Right atrium auricular region (tissue), 2 donors: ENCODE measurements around the gene MLN. TPM values are rescaled to one million over a fixed set of nuclear protein-coding genes. Genes with fewer than 3 reads are reported as not detected.

ENCODE experiments used
- DNase-seq: peaks from one replicate; pipeline ENCODE4 v3.0.0-alpha.2; 2019; ENCODE audit warnings: low spot score
- H3K27ac ChIP-seq, 2 donors: fragments of 200-600 bp; sonication (generic); 1 replicate in 1 of 2; 2 replicates in 1 of 2; pipeline ENCODE4 v1.5.1; 2016 to 2019
- H3K27me3 ChIP-seq, 2 donors: fragments of 200-600 bp; sonication (generic); one replicate each; pipeline versions ENCODE4 v1.5.1 to v1.6.0; 2017 to 2019
- H3K36me3 ChIP-seq: fragments of 200-600 bp; sonication (generic); one replicate; pipeline ENCODE4 v1.5.1; 2016
- H3K4me1 ChIP-seq, 2 donors: fragments of 200-600 bp; sonication (generic); one replicate each; pipeline versions ENCODE4 v1.5.1 to v1.6.0; 2017 to 2019
- H3K4me3 ChIP-seq, 2 donors: fragments of 200-600 bp; sonication (generic); 1 replicate in 1 of 2; 2 replicates in 1 of 2; pipeline ENCODE4 v1.5.1; 2017 to 2019; ENCODE audit warnings: mild to moderate bottlenecking in 1 of 2, moderate library complexity in 1 of 2
- H3K9me3 ChIP-seq, 2 donors: fragments of 200-600 bp; sonication (generic); one replicate each; pipeline ENCODE4 v1.5.1; 2019
- CTCF ChIP-seq, 2 donors: fragments of 200-600 bp; sonication (generic); IDR thresholded peaks; one replicate each; pipeline ENCODE4 v1.5.1; 2019; ENCODE audit warnings: antibody characterized with exemption in 2 of 2
- total RNA-seq, 2 donors: library from RNA; depleted of rRNA; stranded (reverse); fragments of >200 nt; gene quantifications; one replicate each; pipeline ENCODE4 v1.1.0, GENCODE V29; 2016

MLN gene
- total RNA-seq, 2 donors from 2014 or later, result not detected

DNA sequence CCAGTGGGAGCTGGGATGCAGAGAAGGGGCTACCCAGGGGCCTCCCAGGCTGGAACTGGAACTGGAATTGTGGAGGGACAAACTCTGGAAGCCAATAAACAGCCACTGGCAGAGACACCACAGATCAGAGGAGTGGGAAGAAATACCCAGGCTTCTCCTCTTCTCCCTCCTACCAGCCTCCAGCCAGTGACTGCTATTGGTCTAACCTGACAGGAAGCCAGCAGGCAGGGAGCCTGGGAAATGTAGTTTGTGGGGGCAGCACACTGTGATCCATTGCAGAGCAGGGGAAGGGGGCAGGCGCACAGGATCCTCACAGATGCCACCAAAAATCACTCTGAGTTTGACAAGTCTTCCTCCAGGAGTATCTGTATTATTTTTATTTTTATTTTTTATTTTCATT, 12.1 kb upstream of the MLN start:
- no peak overlapping the region for H3K27ac ChIP-seq
- no peak overlapping the region for H3K4me3 ChIP-seq
- DNase-seq, result no peak
- H3K9me3 ChIP-seq, result no peaks in the 10 kb centered on the region
- no peaks in the 10 kb centered on the region for H3K36me3 ChIP-seq
- no peaks in the 10 kb centered on the region for H3K4me1 ChIP-seq
- H3K27me3 ChIP-seq, result no peaks in the 10 kb centered on the region
- no peak for TF ChIP-seq CTCF (IDR thresholded peaks at IDR 0.05)

DNA sequence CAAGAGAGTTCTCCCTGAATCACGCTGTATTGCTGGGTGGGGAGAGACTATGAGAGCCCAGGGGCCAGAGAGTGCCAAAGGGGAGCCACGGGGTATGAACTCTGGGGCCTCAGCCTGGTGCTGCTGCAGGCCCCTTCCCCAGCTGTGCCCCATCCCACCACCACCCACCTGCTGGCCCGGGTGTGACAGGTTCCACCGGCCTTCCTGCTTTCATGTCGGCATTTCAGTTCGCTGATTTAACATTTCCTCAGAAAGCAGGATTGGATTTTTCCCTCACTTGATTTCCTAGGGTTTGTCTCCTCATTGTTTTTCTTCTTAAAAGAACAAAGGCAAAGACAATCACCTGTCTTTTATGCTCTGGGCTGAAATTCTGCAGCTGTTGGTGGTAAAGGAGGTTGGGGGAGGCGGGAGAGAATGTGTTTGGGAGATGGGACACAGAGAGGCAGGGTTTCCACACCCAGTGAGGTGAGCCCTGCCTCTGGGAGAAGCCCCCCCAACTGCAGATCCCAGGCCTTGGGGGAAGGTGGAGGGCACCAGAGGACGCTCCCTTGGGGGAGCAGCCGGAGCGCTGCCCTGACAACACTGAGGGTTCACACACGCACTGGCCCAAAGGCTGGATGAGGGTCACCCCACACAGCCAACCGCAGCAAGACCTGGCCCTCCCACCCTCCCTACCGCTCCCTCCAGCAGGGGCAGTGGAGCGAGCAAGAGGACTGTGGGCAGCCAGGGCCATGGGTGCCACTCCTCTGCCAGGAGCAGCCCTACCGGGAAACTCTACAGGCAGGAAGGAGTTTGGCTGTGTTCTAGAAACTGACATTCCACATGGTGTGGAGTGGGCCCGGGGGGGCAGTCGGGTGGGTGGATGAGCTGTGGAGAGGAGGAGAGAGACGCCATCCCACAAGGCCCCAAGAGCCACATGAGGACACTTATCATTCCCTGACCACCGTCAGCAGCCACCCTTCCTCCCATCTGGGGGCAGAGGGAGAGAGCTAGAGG, 10.5 kb upstream of the MLN start:
- H3K9me3 ChIP-seq, result no peaks in the 10 kb centered on the region
- no peak for DNase-seq
- H3K27ac ChIP-seq, result no peak overlapping the region
- no peaks in the 10 kb centered on the region for H3K4me1 ChIP-seq
- H3K27me3 ChIP-seq, result no peaks in the 10 kb centered on the region
- no peak for TF ChIP-seq CTCF (IDR thresholded peaks at IDR 0.05)
- H3K36me3 ChIP-seq, result no peaks in the 10 kb centered on the region
- H3K4me3 ChIP-seq, result no peak overlapping the region

GRCh38 chr6:33813246-33813904, 9.6 kb upstream of the MLN start:
- DNase-seq, result no peak
- Histone ChIP-seq H3K4me3 (no peak overlapping the region), H3K9me3 (no peaks in the 10 kb centered on the region), H3K27ac (no peak overlapping the region), H3K27me3 (no peaks in the 10 kb centered on the region), H3K4me1 (no peaks in the 10 kb centered on the region), H3K36me3 (no peaks in the 10 kb centered on the region)
- TF ChIP-seq CTCF (IDR thresholded peaks at IDR 0.05), result no peak

GRCh38 chr6:33812669-33813068, 8.9 kb upstream of the MLN start:
- TF ChIP-seq CTCF (IDR thresholded peaks at IDR 0.05), result peak in 1 of 2 donors; percentile 50
- Histone ChIP-seq H3K27me3 (no peaks in the 10 kb centered on the region), H3K36me3 (no peaks in the 10 kb centered on the region)

GRCh38 chr6:33809594-33809993, 5.8 kb upstream of the MLN start:
- Histone ChIP-seq H3K9me3 (no peaks in the 10 kb centered on the region), H3K4me3 (no peak overlapping the region), H3K4me1 (no peaks in the 10 kb centered on the region), H3K27me3 (no peaks in the 10 kb centered on the region), H3K36me3 (no peaks in the 10 kb centered on the region), H3K27ac (no peak overlapping the region)
- no peak for TF ChIP-seq CTCF (IDR thresholded peaks at IDR 0.05)
- no peak for DNase-seq

More at GRCh38 chr6:33812669-33813068, 8.9 kb upstream of the MLN start:
- Histone ChIP-seq H3K9me3 (no peaks in the 10 kb centered on the region), H3K4me3 (no peak overlapping the region), H3K4me1 (no peaks in the 10 kb centered on the region), H3K27ac (no peak overlapping the region)
- no peak for DNase-seq
